ENCODE data around the gene PLCD4. TPM values are rescaled to one million over a fixed set of nuclear protein-coding genes. Genes with fewer than 3 reads are reported as not detected.
A peak's percentile ranks its signal among the peaks of the same experiment; 100 is the strongest.

Gene PLCD4
- total and polyA plus RNA-seq, 2 donors from 2014 or later = 11.0 to 30.4 TPM

GRCh38 chr2:218618102-218618860, 10.6 kb downstream of the PLCD4 start:
- H3K4me3 ChIP-seq (ENCODE audit: low read length in 3 of 3) = no peak overlapping the region
- no peak overlapping the region for H3K9ac ChIP-seq (ENCODE audit: low read length in 3 of 3)
- H3K27me3 ChIP-seq (ENCODE audit: control insufficient read depth, insufficient read depth, low read length) = no peaks in the 10 kb centered on the region
- no peaks in the 10 kb centered on the region for H3K36me3 ChIP-seq (ENCODE audit: control insufficient read depth in 2 of 3, insufficient read depth in 3 of 3, low read length in 3 of 3)
- DNase-seq (no peak), FAIRE-seq (no peak)
- no peaks in the 10 kb centered on the region for H3K4me1 ChIP-seq (ENCODE audit: control insufficient read depth in 2 of 3, insufficient read depth in 2 of 3, low read depth in 1 of 3, low read length in 3 of 3)
- TF ChIP-seq CTCF (IDR thresholded peaks at IDR 0.05; ENCODE audit: borderline replicate concordance, extremely low read depth, insufficient read depth) = no peak
- intact Hi-C loops (cut with DNase I) = no loop called here
- no peak overlapping the region for H3K27ac ChIP-seq (ENCODE audit: low read depth in 2 of 2, low read length in 2 of 2)
- no peaks in the 10 kb centered on the region for H3K9me3 ChIP-seq (ENCODE audit: control insufficient read depth in 2 of 3, insufficient read depth in 1 of 3, low read length in 3 of 3)

GRCh38 chr2:218621007-218621406, 13.3 kb downstream of the PLCD4 start:
- H3K36me3 ChIP-seq (ENCODE audit: control insufficient read depth in 2 of 3, insufficient read depth in 3 of 3, low read length in 3 of 3) = no peaks in the 10 kb centered on the region
- H3K9me3 ChIP-seq (ENCODE audit: control insufficient read depth in 2 of 3, insufficient read depth in 1 of 3, low read length in 3 of 3) = no peaks in the 10 kb centered on the region
- H3K27me3 ChIP-seq (ENCODE audit: control insufficient read depth, insufficient read depth, low read length) = no peaks in the 10 kb centered on the region
- H3K27ac ChIP-seq (ENCODE audit: low read depth in 2 of 2, low read length in 2 of 2) = no peak overlapping the region
- H3K4me3 ChIP-seq (ENCODE audit: low read length in 3 of 3) = no peak overlapping the region
- DNase-seq (no peak), FAIRE-seq (no peak)
- no peaks in the 10 kb centered on the region for H3K4me1 ChIP-seq (ENCODE audit: control insufficient read depth in 2 of 3, insufficient read depth in 2 of 3, low read depth in 1 of 3, low read length in 3 of 3)
- no peak overlapping the region for H3K9ac ChIP-seq (ENCODE audit: low read length in 3 of 3)
- no peak for TF ChIP-seq CTCF (IDR thresholded peaks at IDR 0.05; ENCODE audit: borderline replicate concordance, extremely low read depth, insufficient read depth)
- intact Hi-C loops (cut with DNase I) = no loop called here

DNA sequence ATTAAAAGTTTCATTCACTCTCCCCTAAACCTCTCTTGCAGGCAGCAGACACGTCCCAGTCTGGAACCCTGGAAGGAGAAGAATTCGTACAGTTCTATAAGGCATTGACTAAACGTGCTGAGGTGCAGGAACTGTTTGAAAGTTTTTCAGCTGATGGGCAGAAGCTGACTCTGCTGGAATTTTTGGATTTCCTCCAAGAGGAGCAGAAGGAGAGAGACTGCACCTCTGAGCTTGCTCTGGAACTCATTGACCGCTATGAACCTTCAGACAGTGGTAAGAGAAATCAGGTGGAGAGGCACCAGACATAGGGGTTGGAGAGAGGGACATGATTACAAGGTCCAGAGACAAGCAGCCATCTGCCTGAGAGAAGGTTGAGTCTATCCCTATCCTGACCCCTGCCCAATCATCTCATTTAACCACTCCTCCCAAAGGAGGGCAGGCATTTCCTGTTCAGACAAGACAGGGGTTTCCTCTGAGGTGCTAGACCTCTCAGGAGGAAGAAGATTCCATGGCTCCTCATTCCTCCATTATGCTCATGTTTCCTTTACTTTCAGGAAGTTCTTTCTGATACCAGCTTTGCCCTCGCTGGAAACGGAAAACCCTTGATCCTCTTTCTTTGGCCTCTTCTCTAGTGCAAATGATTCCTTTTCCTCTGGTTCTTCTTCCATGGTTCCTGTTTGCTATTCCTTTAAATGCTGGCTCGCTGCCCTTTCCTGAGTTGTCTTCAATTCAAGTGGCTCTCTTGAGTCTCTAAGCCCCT, 15.1 kb downstream of the PLCD4 start:
- no peak overlapping the region for H3K9ac ChIP-seq (ENCODE audit: low read length in 3 of 3)
- no peak for TF ChIP-seq CTCF (IDR thresholded peaks at IDR 0.05; ENCODE audit: borderline replicate concordance, extremely low read depth, insufficient read depth)
- H3K4me1 ChIP-seq (ENCODE audit: control insufficient read depth in 2 of 3, insufficient read depth in 2 of 3, low read depth in 1 of 3, low read length in 3 of 3) = no peaks in the 10 kb centered on the region
- DNase-seq = peak in 1 of 5 donors; percentile 22
- FAIRE-seq = no peak
- no peak overlapping the region for H3K4me3 ChIP-seq (ENCODE audit: low read length in 3 of 3)
- no peaks in the 10 kb centered on the region for H3K27me3 ChIP-seq (ENCODE audit: control insufficient read depth, insufficient read depth, low read length)
- H3K36me3 ChIP-seq (ENCODE audit: control insufficient read depth in 2 of 3, insufficient read depth in 3 of 3, low read length in 3 of 3) = no peaks in the 10 kb centered on the region
- intact Hi-C loops (cut with DNase I) = no loop called here
- H3K9me3 ChIP-seq (ENCODE audit: control insufficient read depth in 2 of 3, insufficient read depth in 1 of 3, low read length in 3 of 3) = no peaks in the 10 kb centered on the region
- no peak overlapping the region for H3K27ac ChIP-seq (ENCODE audit: low read depth in 2 of 2, low read length in 2 of 2)
